Measurements from ENCODE around the gene VRK1. TPM values are rescaled to one million over a fixed set of nuclear protein-coding genes. Genes with fewer than 3 reads are reported as not detected.

VRK1 gene
- polyA plus RNA-seq, 4 donors = 4.0 to 17.5 (median 9.2) TPM

- H3K27ac ChIP-seq (ENCODE audit: low read depth in 1 of 3, low read length in 2 of 3) = no peak overlapping the region
- DNase-seq = no peak
- no peak for FAIRE-seq
- H3K36me3 ChIP-seq (ENCODE audit: control insufficient read depth in 3 of 3, insufficient read depth in 2 of 3, low read depth in 1 of 3, low read length in 3 of 3) = no peaks in the 10 kb centered on the region
- WGBS, 3 donors = 92 to 95% (median 94%) methylated on average over 3 of the region's 3 CpGs
- H3K27me3 ChIP-seq (ENCODE audit: control insufficient read depth in 3 of 3, insufficient read depth in 3 of 3, low read length in 3 of 3) = no peaks in the 10 kb centered on the region
- no peak overlapping the region for H3K4me3 ChIP-seq (ENCODE audit: low read depth in 1 of 3, low read length in 3 of 3)
- no peaks in the 10 kb centered on the region for H3K4me1 ChIP-seq (ENCODE audit: control insufficient read depth in 3 of 3, insufficient read depth in 2 of 3, low read depth in 1 of 3, low read length in 2 of 3)
- H3K9me3 ChIP-seq (ENCODE audit: control insufficient read depth in 2 of 2, insufficient read depth in 1 of 2, low read depth in 1 of 2, low read length in 1 of 2) = no peaks in the 10 kb centered on the region
Observed at GRCh38 chr14:96821501-96821900, 24.3 kb downstream of the VRK1 start.

DNA sequence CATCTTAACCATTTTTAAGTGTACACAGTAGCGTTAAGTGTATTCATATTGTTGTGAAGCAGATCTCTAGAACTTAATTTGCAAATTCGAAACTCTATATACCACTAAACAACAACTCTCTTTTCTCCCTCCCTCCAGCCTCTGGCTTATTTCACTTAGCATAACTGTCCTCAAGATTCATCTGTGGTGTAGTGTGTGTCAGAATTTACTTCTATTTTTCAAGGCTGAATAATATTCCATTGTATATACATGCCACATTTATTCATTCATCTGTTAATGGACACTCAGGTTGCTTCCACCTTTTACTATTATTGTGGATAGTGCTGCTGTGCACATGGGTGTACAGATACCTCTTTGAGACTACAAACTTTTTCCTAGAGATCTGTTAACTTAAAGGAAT is 26.5 kb downstream of the VRK1 start:
- DNase-seq (no peak), FAIRE-seq (no peak)
- H3K27ac ChIP-seq (ENCODE audit: low read depth in 1 of 3, low read length in 2 of 3) = no peak overlapping the region
- H3K9me3 ChIP-seq (ENCODE audit: control insufficient read depth in 2 of 2, insufficient read depth in 1 of 2, low read depth in 1 of 2, low read length in 1 of 2) = no peaks in the 10 kb centered on the region
- no peaks in the 10 kb centered on the region for H3K4me1 ChIP-seq (ENCODE audit: control insufficient read depth in 3 of 3, insufficient read depth in 2 of 3, low read depth in 1 of 3, low read length in 2 of 3)
- H3K36me3 ChIP-seq (ENCODE audit: control insufficient read depth in 3 of 3, insufficient read depth in 2 of 3, low read depth in 1 of 3, low read length in 3 of 3) = no peaks in the 10 kb centered on the region
- 94 to 97% (median 95%) methylated on average over 2 of the region's 2 CpGs for WGBS, 3 donors
- H3K4me3 ChIP-seq (ENCODE audit: low read depth in 1 of 3, low read length in 3 of 3) = no peak overlapping the region
- H3K27me3 ChIP-seq (ENCODE audit: control insufficient read depth in 3 of 3, insufficient read depth in 3 of 3, low read length in 3 of 3) = no peaks in the 10 kb centered on the region

- no peak overlapping the region for H3K27ac ChIP-seq (ENCODE audit: low read depth in 1 of 3, low read length in 2 of 3)
- no peaks in the 10 kb centered on the region for H3K4me1 ChIP-seq (ENCODE audit: control insufficient read depth in 3 of 3, insufficient read depth in 2 of 3, low read depth in 1 of 3, low read length in 2 of 3)
- H3K9me3 ChIP-seq (ENCODE audit: control insufficient read depth in 2 of 2, insufficient read depth in 1 of 2, low read depth in 1 of 2, low read length in 1 of 2) = no peaks in the 10 kb centered on the region
- H3K27me3 ChIP-seq (ENCODE audit: control insufficient read depth in 3 of 3, insufficient read depth in 3 of 3, low read length in 3 of 3) = no peaks in the 10 kb centered on the region
- DNase-seq (no peak), FAIRE-seq (no peak)
- no peak overlapping the region for H3K4me3 ChIP-seq (ENCODE audit: low read depth in 1 of 3, low read length in 3 of 3)
- H3K36me3 ChIP-seq (ENCODE audit: control insufficient read depth in 3 of 3, insufficient read depth in 2 of 3, low read depth in 1 of 3, low read length in 3 of 3) = no peaks in the 10 kb centered on the region
- 79 to 96% (median 90%) methylated on average over 3 of the region's 3 CpGs for WGBS, 3 donors
Observed at GRCh38 chr14:96824283-96824682, 27.1 kb downstream of the VRK1 start.

- no peak for DNase-seq
- Histone ChIP-seq H3K36me3 (ENCODE audit: control insufficient read depth in 3 of 3, insufficient read depth in 2 of 3, low read depth in 1 of 3, low read length in 3 of 3) (no peaks in the 10 kb centered on the region), H3K4me1 (ENCODE audit: control insufficient read depth in 3 of 3, insufficient read depth in 2 of 3, low read depth in 1 of 3, low read length in 2 of 3) (no peaks in the 10 kb centered on the region), H3K4me3 (ENCODE audit: low read depth in 1 of 3, low read length in 3 of 3) (no peak overlapping the region), H3K9me3 (ENCODE audit: control insufficient read depth in 2 of 2, insufficient read depth in 1 of 2, low read depth in 1 of 2, low read length in 1 of 2) (no peaks in the 10 kb centered on the region), H3K27ac (ENCODE audit: low read depth in 1 of 3, low read length in 2 of 3) (no peak overlapping the region), H3K27me3 (ENCODE audit: control insufficient read depth in 3 of 3, insufficient read depth in 3 of 3, low read length in 3 of 3) (no peaks in the 10 kb centered on the region)
- FAIRE-seq = no peak
- WGBS, 3 donors = 57 to 74% (median 61%) methylated on average over 2 of the region's 2 CpGs
Observed at GRCh38 chr14:96826818-96827217, 29.6 kb downstream of the VRK1 start.

- WGBS, 3 donors = 43 to 67% (median 58%) methylated on average over 3 of the region's 3 CpGs
- Histone ChIP-seq H3K4me3 (ENCODE audit: low read depth in 1 of 3, low read length in 3 of 3) (no peak overlapping the region), H3K27ac (ENCODE audit: low read depth in 1 of 3, low read length in 2 of 3) (no peak overlapping the region), H3K36me3 (ENCODE audit: control insufficient read depth in 3 of 3, insufficient read depth in 2 of 3, low read depth in 1 of 3, low read length in 3 of 3) (no peaks in the 10 kb centered on the region), H3K27me3 (ENCODE audit: control insufficient read depth in 3 of 3, insufficient read depth in 3 of 3, low read length in 3 of 3) (no peaks in the 10 kb centered on the region), H3K4me1 (ENCODE audit: control insufficient read depth in 3 of 3, insufficient read depth in 2 of 3, low read depth in 1 of 3, low read length in 2 of 3) (no peaks in the 10 kb centered on the region), H3K9me3 (ENCODE audit: control insufficient read depth in 2 of 2, insufficient read depth in 1 of 2, low read depth in 1 of 2, low read length in 1 of 2) (no peaks in the 10 kb centered on the region)
- FAIRE-seq (no peak), DNase-seq (no peak)
Observed at GRCh38 chr14:96827290-96827689, 30.1 kb downstream of the VRK1 start.

DNA sequence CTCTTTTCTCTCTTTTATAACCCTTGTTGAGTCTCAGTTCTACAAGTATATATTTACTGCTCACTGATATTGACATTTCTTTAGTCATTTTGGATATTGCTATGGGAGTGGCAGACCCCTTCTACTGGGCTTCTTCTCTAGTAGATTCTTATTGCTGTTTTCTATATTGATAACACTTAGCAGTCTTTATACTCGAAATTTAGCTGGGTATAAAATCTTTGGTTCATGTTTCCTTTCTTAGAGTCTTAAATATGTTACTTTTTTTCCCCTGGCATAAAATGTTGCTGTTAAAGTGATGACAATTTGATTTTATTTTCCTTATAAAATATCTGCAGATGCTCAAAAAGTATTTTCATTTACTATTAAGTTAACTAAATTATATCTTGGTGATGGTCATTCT is 32.6 kb downstream of the VRK1 start:
- H3K27me3 ChIP-seq (ENCODE audit: control insufficient read depth in 3 of 3, insufficient read depth in 3 of 3, low read length in 3 of 3) = no peaks in the 10 kb centered on the region
- H3K4me1 ChIP-seq (ENCODE audit: control insufficient read depth in 3 of 3, insufficient read depth in 2 of 3, low read depth in 1 of 3, low read length in 2 of 3) = no peaks in the 10 kb centered on the region
- WGBS, 3 donors = 96 to 100% (median 98%) methylated on average over 1 of the region's 1 CpG
- no peak overlapping the region for H3K4me3 ChIP-seq (ENCODE audit: low read depth in 1 of 3, low read length in 3 of 3)
- FAIRE-seq (no peak), DNase-seq (no peak)
- no peak overlapping the region for H3K27ac ChIP-seq (ENCODE audit: low read depth in 1 of 3, low read length in 2 of 3)
- H3K9me3 ChIP-seq (ENCODE audit: control insufficient read depth in 2 of 2, insufficient read depth in 1 of 2, low read depth in 1 of 2, low read length in 1 of 2) = no peaks in the 10 kb centered on the region
- H3K36me3 ChIP-seq (ENCODE audit: control insufficient read depth in 3 of 3, insufficient read depth in 2 of 3, low read depth in 1 of 3, low read length in 3 of 3) = peaks cover 0 to 2% (median 0%) of the 10 kb centered on the region in 3 donors

- Histone ChIP-seq H3K4me3 (ENCODE audit: low read depth in 1 of 3, low read length in 3 of 3) (no peak overlapping the region), H3K4me1 (ENCODE audit: control insufficient read depth in 3 of 3, insufficient read depth in 2 of 3, low read depth in 1 of 3, low read length in 2 of 3) (no peaks in the 10 kb centered on the region), H3K27ac (ENCODE audit: low read depth in 1 of 3, low read length in 2 of 3) (no peak overlapping the region), H3K36me3 (ENCODE audit: control insufficient read depth in 3 of 3, insufficient read depth in 2 of 3, low read depth in 1 of 3, low read length in 3 of 3) (peaks cover 0 to 2% (median 1%) of the 10 kb centered on the region in 3 donors), H3K9me3 (ENCODE audit: control insufficient read depth in 2 of 2, insufficient read depth in 1 of 2, low read depth in 1 of 2, low read length in 1 of 2) (no peaks in the 10 kb centered on the region), H3K27me3 (ENCODE audit: control insufficient read depth in 3 of 3, insufficient read depth in 3 of 3, low read length in 3 of 3) (no peaks in the 10 kb centered on the region)
- DNase-seq (no peak), FAIRE-seq (no peak)
- 82 to 86% (median 85%) methylated on average over 1 of the region's 1 CpG for WGBS, 3 donors
Observed at GRCh38 chr14:96830946-96831345, 33.8 kb downstream of the VRK1 start.

DNA sequence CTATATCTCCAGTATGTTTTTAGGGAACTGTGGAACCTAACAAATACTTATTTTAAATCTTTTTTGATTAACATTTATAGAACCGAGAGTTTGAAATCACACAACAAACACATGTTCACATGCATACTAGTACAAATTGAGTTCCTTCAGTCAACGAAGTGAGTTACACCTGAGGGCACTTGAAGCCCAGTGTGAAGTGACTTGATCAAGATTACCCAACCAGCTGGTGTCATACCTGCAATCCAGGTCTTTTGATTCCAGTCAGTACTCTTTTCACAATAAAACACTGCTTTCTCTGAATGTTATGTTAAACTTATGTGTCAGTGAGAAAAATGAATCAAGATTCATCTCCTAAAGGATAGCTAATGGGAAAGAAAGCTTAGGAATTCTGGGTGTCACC is 35.2 kb downstream of the VRK1 start:
- no peaks in the 10 kb centered on the region for H3K4me1 ChIP-seq (ENCODE audit: control insufficient read depth in 3 of 3, insufficient read depth in 2 of 3, low read depth in 1 of 3, low read length in 2 of 3)
- WGBS, 3 donors = 84 to 93% (median 87%) methylated on average over 2 of the region's 2 CpGs
- no peak overlapping the region for H3K27ac ChIP-seq (ENCODE audit: low read depth in 1 of 3, low read length in 2 of 3)
- no peaks in the 10 kb centered on the region for H3K9me3 ChIP-seq (ENCODE audit: control insufficient read depth in 2 of 2, insufficient read depth in 1 of 2, low read depth in 1 of 2, low read length in 1 of 2)
- no peak overlapping the region for H3K4me3 ChIP-seq (ENCODE audit: low read depth in 1 of 3, low read length in 3 of 3)
- DNase-seq (no peak), FAIRE-seq (no peak)
- H3K27me3 ChIP-seq (ENCODE audit: control insufficient read depth in 3 of 3, insufficient read depth in 3 of 3, low read length in 3 of 3) = no peaks in the 10 kb centered on the region
- peaks cover 0 to 8% (median 2%) of the 10 kb centered on the region in 3 donors for H3K36me3 ChIP-seq (ENCODE audit: control insufficient read depth in 3 of 3, insufficient read depth in 2 of 3, low read depth in 1 of 3, low read length in 3 of 3)

DNA sequence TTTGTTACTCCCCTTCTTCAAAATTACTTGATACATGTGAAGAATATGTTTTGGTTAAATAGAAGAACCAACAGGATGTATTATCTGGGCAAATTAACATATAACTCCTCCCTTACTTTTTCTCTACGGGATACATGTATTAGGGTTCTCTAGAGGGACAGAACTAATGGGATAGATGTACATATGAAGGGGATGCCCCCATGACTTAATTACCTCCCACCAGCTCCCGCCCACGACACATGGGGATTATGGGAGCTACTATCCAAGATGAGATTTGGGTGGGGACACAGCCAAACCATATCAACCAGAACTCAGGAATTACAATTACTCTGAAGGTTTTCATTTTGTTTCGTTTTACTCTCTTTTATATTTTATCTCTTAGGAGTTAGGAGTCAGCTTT is 41.3 kb downstream of the VRK1 start:
- H3K4me3 ChIP-seq (ENCODE audit: low read depth in 1 of 3, low read length in 3 of 3) = no peak overlapping the region
- H3K4me1 ChIP-seq (ENCODE audit: control insufficient read depth in 3 of 3, insufficient read depth in 2 of 3, low read depth in 1 of 3, low read length in 2 of 3) = no peaks in the 10 kb centered on the region
- DNase-seq = no peak
- peaks cover 1 to 8% (median 5%) of the 10 kb centered on the region in 3 donors for H3K36me3 ChIP-seq (ENCODE audit: control insufficient read depth in 3 of 3, insufficient read depth in 2 of 3, low read depth in 1 of 3, low read length in 3 of 3)
- FAIRE-seq = no peak
- H3K27me3 ChIP-seq (ENCODE audit: control insufficient read depth in 3 of 3, insufficient read depth in 3 of 3, low read length in 3 of 3) = no peaks in the 10 kb centered on the region
- 94 to 99% (median 97%) methylated on average over 4 of the region's 4 CpGs for WGBS, 3 donors
- H3K27ac ChIP-seq (ENCODE audit: low read depth in 1 of 3, low read length in 2 of 3) = no peak overlapping the region
- no peaks in the 10 kb centered on the region for H3K9me3 ChIP-seq (ENCODE audit: control insufficient read depth in 2 of 2, insufficient read depth in 1 of 2, low read depth in 1 of 2, low read length in 1 of 2)
